ENCODE data around the gene CBR1. TPM values are rescaled to one million over a fixed set of nuclear protein-coding genes. Genes with fewer than 3 reads are reported as not detected.

The CBR1 gene
- total and polyA plus RNA-seq, 2 of the 13 experiments (the other 11 are each of a cell fraction or from before 2014, with no cell fraction given): 33.7 to 38.7 TPM

GRCh38 chr21:36092681-36093080 is 22.9 kb downstream of the CBR1 start (continued):
- TF ChIP-seq ZNF280D (CRISPR knock-in tag; IDR thresholded peaks at IDR 0.05) (no peak), NCOR1 (IDR thresholded peaks at IDR 0.05; ENCODE audit: borderline replicate concordance, low read length) (no peak)

- POLR2A ChIA-PET: no interaction called here
Observed at GRCh38 chr21:36093512-36093911, 23.7 kb downstream of the CBR1 start.

More at GRCh38 chr21:36093512-36093911, 23.7 kb downstream of the CBR1 start:
- BruUV-seq (replicated peaks): no TSS peak
- no peak overlapping the region for H2AFZ ChIP-seq (ENCODE audit: low read length)
- H3K4me2 ChIP-seq (ENCODE audit: low read depth, low read length): no peak overlapping the region
- CTCF ChIA-PET (ENCODE audit: low intra/inter-chr PET ratio, low total read pairs): no interaction called here
- H3K4me1 ChIP-seq (ENCODE audit: insufficient read depth, low read length): no peaks in the 10 kb centered on the region
- H3K9me3 ChIP-seq (ENCODE audit: low read length): no peaks in the 10 kb centered on the region
- intact Hi-C loops (cut with micrococcal nuclease; ENCODE audit: unreplicated experiment): no loop called here
- ATAC-seq: no peak
- H3K79me2 ChIP-seq (ENCODE audit: insufficient read depth, low read length): no peaks in the 10 kb centered on the region
- no peak overlapping the region for H3K9ac ChIP-seq (ENCODE audit: insufficient read depth, low read depth, low read length)
- no peak for DNase-seq (ENCODE audit: low spot score)
- in situ Hi-C loops (cut with HindIII; ENCODE audit: extremely low pct_ligation_motif_present, low pct_unique_long_range_greater_than_20kb): no loop called here
- H4K20me1 ChIP-seq (ENCODE audit: insufficient read depth, low read length): no peaks in the 10 kb centered on the region
- FAIRE-seq: no peak
- TF ChIP-seq ZNF878 (CRISPR knock-in tag; IDR thresholded peaks at IDR 0.05): no peak
- H3K4me3 ChIP-seq (replicated peaks in 1 of 3; ENCODE audit: insufficient read depth in 1 of 3, low read depth in 2 of 3, low read length in 3 of 3): no peak overlapping the region
- WGBS (ENCODE audit: low lambda C conversion rate): 61% methylated on average over 1 of the region's 1 CpG
- no peaks in the 10 kb centered on the region for H3K36me3 ChIP-seq (replicated peaks in 1 of 2; ENCODE audit: control insufficient read depth in 1 of 2, insufficient read depth in 2 of 2, low read length in 2 of 2)
- peaks cover 0 to 10% of the 10 kb centered on the region in 2 experiments; a peak in 1 of 5 replicates for H3K27me3 ChIP-seq (ENCODE audit: control insufficient read depth in 1 of 2, insufficient read depth in 2 of 2, low read length in 2 of 2)
- no peak overlapping the region for H3K27ac ChIP-seq (ENCODE audit: extremely low read length, insufficient read depth, low read length)
